IMR-90 (cell line): ENCODE data around the gene SOWAHD. TPM values are rescaled to one million over a fixed set of nuclear protein-coding genes. Genes with fewer than 3 reads are reported as not detected.

Source experiments
- ATAC-seq: fragments of 200-7000 bp; cut with Tn5 transposase; 2 replicates; pipeline ENCODE4 v1.9.1; 2020; ENCODE audit warnings: low read depth, mild to moderate bottlenecking, moderate library complexity
- BruUV-seq: library from RNA; stranded (reverse); fragments of 400-500 nt; replicated peaks from 2 replicates; lab custom pipeline; 2021; lab: Mats Ljungman, UMichigan
- CTCF ChIA-PET: fragments of 300-600 bp; formaldehyde crosslinking; extraction: SDS; loops from one replicate; lab custom pipeline; 2021; ENCODE audit warnings: antibody characterized with exemption; lab: Yijun Ruan, JAX
- POLR2A ChIA-PET: fragments of 300-600 bp; sonication (Branson Sonifier 250); formaldehyde crosslinking; loops from one replicate; lab custom pipeline; 2022; ENCODE audit warnings: antibody characterized with exemption; ENCODE audit not compliant: unreplicated experiment; lab: Charles Lee
- DNase-seq: peaks from one replicate; pipeline ENCODE4 v3.0.0; 2013
- H2AFZ ChIP-seq: replicated peaks from 2 replicates; pipeline ENCODE3; 2013; ENCODE audit warnings: low read length, mild to moderate bottlenecking; ENCODE audit not compliant: poor library complexity
- H2AK5ac ChIP-seq: 2 replicates; pipeline ENCODE4 v1.6.1; 2013; ENCODE audit warnings: low read depth, low read length, inconsistent platforms
- H2AK9ac ChIP-seq: replicated peaks from 2 replicates; pipeline ENCODE3; 2013; ENCODE audit warnings: mild to moderate bottlenecking, low read depth, low read length, moderate library complexity; ENCODE audit not compliant: poor library complexity
- H2BK120ac ChIP-seq: 2 replicates; pipeline ENCODE4 v1.6.1; 2013; ENCODE audit warnings: low read depth, low read length, inconsistent platforms
- H2BK15ac ChIP-seq: 3 replicates; pipeline ENCODE4 v1.6.1; 2013; ENCODE audit warnings: low read depth, low read length, inconsistent platforms
- H2BK20ac ChIP-seq: 2 replicates; pipeline ENCODE4 v1.6.1; 2013; ENCODE audit warnings: low read depth, mild to moderate bottlenecking, inconsistent platforms, low read length, moderate library complexity
- H2BK5ac ChIP-seq: 2 replicates; pipeline ENCODE4 v1.6.1; 2013; ENCODE audit warnings: mild to moderate bottlenecking, low read depth, low read length, inconsistent platforms; ENCODE audit not compliant: poor library complexity, severe bottlenecking
- H3K14ac ChIP-seq: replicated peaks from 2 replicates; pipeline ENCODE4 v1.6.1; 2013; ENCODE audit warnings: low read depth, low read length, inconsistent platforms
- H3K18ac ChIP-seq: 2 replicates; pipeline ENCODE4 v1.6.1; 2013; ENCODE audit warnings: low read depth, low read length, control low read depth
- H3K23ac ChIP-seq: 2 replicates; pipeline ENCODE4 v1.6.1; 2013; ENCODE audit warnings: low read depth, low read length, inconsistent platforms
- H3K27ac ChIP-seq: 2 replicates; pipeline ENCODE4 v1.5.1; 2013; ENCODE audit warnings: mild to moderate bottlenecking, control low read depth, low read length; ENCODE audit not compliant: insufficient read depth
- H3K27me3 ChIP-seq: 2 replicates; pipeline ENCODE4 v1.6.1; 2013; ENCODE audit warnings: low read length; ENCODE audit not compliant: control insufficient read depth, insufficient read depth
- H3K36me3 ChIP-seq: 2 replicates; pipeline ENCODE4 v1.6.1; 2013; ENCODE audit warnings: low read length, mixed read lengths; ENCODE audit not compliant: control insufficient read depth, insufficient read depth
- H3K4ac ChIP-seq: 2 replicates; pipeline ENCODE4 v1.6.1; 2013; ENCODE audit warnings: low read depth, low read length, inconsistent platforms
- H3K4me1 ChIP-seq: 2 replicates; pipeline ENCODE4 v1.6.1; 2013; ENCODE audit warnings: low read length, mixed read lengths; ENCODE audit not compliant: control insufficient read depth, insufficient read depth
- H3K4me2 ChIP-seq: 2 replicates; pipeline ENCODE4 v1.6.1; 2013; ENCODE audit warnings: low read depth, mild to moderate bottlenecking, control low read depth, low read length, moderate library complexity
- H3K4me3 ChIP-seq: 2 replicates; pipeline ENCODE4 v1.5.1; 2013; ENCODE audit warnings: low read depth, mild to moderate bottlenecking, control low read depth, low read length, moderate library complexity; ENCODE audit not compliant: insufficient read depth
- H3K56ac ChIP-seq: 2 replicates; pipeline ENCODE4 v1.6.1; 2013; ENCODE audit warnings: low read length, inconsistent platforms; ENCODE audit not compliant: insufficient read depth; ENCODE audit errors: extremely low read depth
- H3K79me1 ChIP-seq, 2 experiments: 2 replicates each; pipeline ENCODE4 v1.6.1; 2013; ENCODE audit warnings: low read length in 2 of 2, inconsistent platforms in 1 of 2, low read depth in 1 of 2
- H3K9ac ChIP-seq: 2 replicates; pipeline ENCODE4 v1.6.1; 2013; ENCODE audit warnings: low read depth, low read length, control low read depth
- H3K9me1 ChIP-seq: 2 replicates; pipeline ENCODE4 v1.6.1; 2013; ENCODE audit warnings: low read length, inconsistent platforms; ENCODE audit not compliant: insufficient read depth
- H3K9me3 ChIP-seq: 2 replicates; pipeline ENCODE4 v1.6.1; 2013; ENCODE audit warnings: low read length; ENCODE audit not compliant: control insufficient read depth, insufficient read depth
- H4K20me1 ChIP-seq: 2 replicates; pipeline ENCODE4 v1.6.1; 2013; ENCODE audit warnings: low read length, inconsistent platforms; ENCODE audit not compliant: insufficient read depth
- H4K5ac ChIP-seq: 2 replicates; pipeline ENCODE4 v1.6.1; 2013; ENCODE audit warnings: mild to moderate bottlenecking, low read depth, low read length, control low read depth
- H4K8ac ChIP-seq, 2 experiments: 2 replicates each; pipeline ENCODE4 v1.6.1; 2013; ENCODE audit warnings: low read depth in 2 of 2, low read length in 2 of 2, control low read depth in 1 of 2, inconsistent platforms in 1 of 2
- H4K91ac ChIP-seq: 2 replicates; pipeline ENCODE4 v1.6.1; 2013; ENCODE audit warnings: low read depth, low read length, inconsistent platforms; ENCODE audit not compliant: insufficient read depth
- BHLHE40 ChIP-seq: fragments of 150-350 bp; IDR thresholded peaks from 2 replicates; pipeline ENCODE4 v1.6.1; 2016; ENCODE audit warnings: mild to moderate bottlenecking, low read depth, low read length
- CEBPB ChIP-seq: IDR thresholded peaks from 2 replicates; pipeline ENCODE4 v1.6.1; 2012; ENCODE audit warnings: low read depth, low read length, improper control_type of control experiment
- CHD1 ChIP-seq: IDR thresholded peaks from 2 replicates; pipeline ENCODE4 v1.6.1; 2012; ENCODE audit warnings: low read depth, low read length, improper control_type of control experiment
- ELK1 ChIP-seq: fragments of 150-350 bp; IDR thresholded peaks from 2 replicates; pipeline ENCODE4 v1.6.1; 2016; ENCODE audit warnings: low read depth, mild to moderate bottlenecking, low read length, moderate library complexity, borderline replicate concordance
- FOS ChIP-seq: fragments of 150-350 bp; IDR thresholded peaks from 2 replicates; pipeline ENCODE4 v1.6.1; 2016; ENCODE audit warnings: low read depth, low read length
- MAFK ChIP-seq: IDR thresholded peaks from 2 replicates; pipeline ENCODE4 v1.6.1; 2012; ENCODE audit warnings: low read depth, low read length, improper control_type of control experiment
- MAZ ChIP-seq: IDR thresholded peaks from 2 replicates; pipeline ENCODE4 v1.6.1; 2012; ENCODE audit warnings: low read depth, mild to moderate bottlenecking, low read length, improper control_type of control experiment, moderate library complexity, borderline replicate concordance
- MXI1 ChIP-seq: IDR thresholded peaks from 2 replicates; pipeline ENCODE4 v1.6.1; 2012; ENCODE audit warnings: low read depth, mild to moderate bottlenecking, low read length, moderate library complexity, borderline replicate concordance
- NFE2L2 ChIP-seq: fragments of 150-350 bp; IDR thresholded peaks from 2 replicates; pipeline ENCODE4 v1.6.1; 2016; ENCODE audit warnings: low read depth, mild to moderate bottlenecking, low read length
- POLR2A ChIP-seq: IDR thresholded peaks from 2 replicates; pipeline ENCODE4 v1.6.1; 2012; ENCODE audit warnings: mild to moderate bottlenecking, low read depth, low read length
- RAD21 ChIP-seq: IDR thresholded peaks from 2 replicates; pipeline ENCODE4 v1.6.1; 2012; ENCODE audit warnings: low read length, improper control_type of control experiment
- RCOR1 ChIP-seq: IDR thresholded peaks from 2 replicates; pipeline ENCODE4 v1.6.1; 2012; ENCODE audit warnings: mild to moderate bottlenecking, low read length, improper control_type of control experiment; ENCODE audit not compliant: insufficient replicate concordance
- RFX5 ChIP-seq: IDR thresholded peaks from 2 replicates; pipeline ENCODE4 v1.8.0; 2012; ENCODE audit warnings: low read depth, mild to moderate bottlenecking, low read length, moderate library complexity
- SMC3 ChIP-seq: fragments of 150-350 bp; IDR thresholded peaks from 2 replicates; pipeline ENCODE4 v1.6.1; 2016; ENCODE audit warnings: low read depth, mild to moderate bottlenecking, antibody characterized with exemption, low read length, moderate library complexity
- USF2 ChIP-seq: fragments of 150-350 bp; IDR thresholded peaks from 2 replicates; pipeline ENCODE4 v1.6.1; 2017; ENCODE audit warnings: mild to moderate bottlenecking, antibody characterized with exemption, low read length, low read depth
- WGBS, 2 experiments: methylation state at CpG; one replicate each; pipeline versions ENCODE4 v1.1.5 to v1.1.7; 2013; ENCODE audit warnings: missing lambda C conversion rate in 2 of 2; ENCODE audit not compliant: insufficient read length in 1 of 2; ENCODE audit errors: extremely low coverage in 2 of 2; 5-methylcytosine and 5-hydroxymethylcytosine counted together
- dilution Hi-C: fragments of 300-500 bp; cut with HindIII; formaldehyde crosslinking; loops from one replicate; pipeline ENCODE4 v1.14.3; 2018; ENCODE audit warnings: low sequenced_read_pairs; ENCODE audit not compliant: unreplicated experiment
- in situ Hi-C: fragments of 300-500 bp; cut with MboI; formaldehyde crosslinking; loops from 3 replicates; pipeline ENCODE4 v1.14.3; 2019; ENCODE audit warnings: low sequenced_read_pairs, inconsistent platforms, mixed read lengths
- intact Hi-C: fragments of 100-400 bp; cut with micrococcal nuclease; formaldehyde crosslinking; loops from 2 replicates; pipeline ENCODE4 v1.10.0; 2022
- polyA plus RNA-seq, 3 experiments: library from polyadenylated mRNA; depleted of rRNA; stranded (reverse); fragments of >200 nt; gene quantifications; 2 replicates each; pipeline ENCODE4 v1.2.3, GENCODE V29; 2012; ENCODE audit warnings: low replicate concordance in 1 of 3
- total RNA-seq: library from RNA; depleted of rRNA; stranded (reverse); fragments of >200 nt; gene quantifications from 2 replicates; pipeline ENCODE4 v1.2.3, GENCODE V29; 2012
- TF ChIP-seq, protein P1 (sequence below): conservative IDR thresholded peaks from 2 replicates; pipeline ENCODE4 v1.5.1; 2012; ENCODE audit warnings: mild to moderate bottlenecking, low read depth, low read length, improper control_type of control experiment

The SOWAHD gene
- total and polyA plus RNA-seq, 2 of the 4 experiments (the other 2 are of a cell fraction): 0.17 to 0.18 TPM

DNA sequence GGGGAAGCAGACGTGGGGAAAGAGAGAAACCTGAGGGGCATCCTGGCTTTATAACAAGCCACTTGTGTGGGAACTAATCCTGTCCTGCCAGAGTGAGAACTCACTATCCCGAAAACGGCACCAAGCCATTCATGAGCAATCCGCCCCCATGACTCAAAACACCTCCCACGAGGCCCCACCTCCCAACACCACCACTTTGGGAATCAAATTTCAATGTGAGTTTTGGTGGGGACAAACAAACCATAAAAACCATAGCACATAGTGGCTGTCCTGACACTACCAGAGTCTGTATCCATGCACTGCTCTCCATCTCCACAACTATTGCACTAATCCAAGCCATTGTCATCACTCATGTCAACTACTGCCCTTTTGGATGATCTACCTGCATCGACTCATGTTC is 36.9 kb upstream of the SOWAHD start:
- H2AK9ac ChIP-seq: no peak overlapping the region
- POLR2A ChIA-PET: interaction anchor here (0.6 kb wide), 1 partner anchor 19 kb away, joined by 3 read pairs; no protein-coding TSS in a partner anchor
- no peaks in the 10 kb centered on the region for H3K4me1 ChIP-seq
- BruUV-seq: no TSS peak
- TF ChIP-seq BHLHE40: no peak
- TF ChIP-seq, protein P1, sequence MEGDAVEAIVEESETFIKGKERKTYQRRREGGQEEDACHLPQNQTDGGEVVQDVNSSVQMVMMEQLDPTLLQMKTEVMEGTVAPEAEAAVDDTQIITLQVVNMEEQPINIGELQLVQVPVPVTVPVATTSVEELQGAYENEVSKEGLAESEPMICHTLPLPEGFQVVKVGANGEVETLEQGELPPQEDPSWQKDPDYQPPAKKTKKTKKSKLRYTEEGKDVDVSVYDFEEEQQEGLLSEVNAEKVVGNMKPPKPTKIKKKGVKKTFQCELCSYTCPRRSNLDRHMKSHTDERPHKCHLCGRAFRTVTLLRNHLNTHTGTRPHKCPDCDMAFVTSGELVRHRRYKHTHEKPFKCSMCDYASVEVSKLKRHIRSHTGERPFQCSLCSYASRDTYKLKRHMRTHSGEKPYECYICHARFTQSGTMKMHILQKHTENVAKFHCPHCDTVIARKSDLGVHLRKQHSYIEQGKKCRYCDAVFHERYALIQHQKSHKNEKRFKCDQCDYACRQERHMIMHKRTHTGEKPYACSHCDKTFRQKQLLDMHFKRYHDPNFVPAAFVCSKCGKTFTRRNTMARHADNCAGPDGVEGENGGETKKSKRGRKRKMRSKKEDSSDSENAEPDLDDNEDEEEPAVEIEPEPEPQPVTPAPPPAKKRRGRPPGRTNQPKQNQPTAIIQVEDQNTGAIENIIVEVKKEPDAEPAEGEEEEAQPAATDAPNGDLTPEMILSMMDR: no peak
- no peak for TF ChIP-seq RAD21
- TF ChIP-seq SMC3: no peak
- no peak for TF ChIP-seq CHD1
- TF ChIP-seq MAZ: no peak
- TF ChIP-seq MXI1: no peak
- no peak for TF ChIP-seq RFX5
- no peak for TF ChIP-seq CEBPB
- no peak for TF ChIP-seq NFE2L2
- TF ChIP-seq FOS: no peak
- TF ChIP-seq ELK1: no peak
- no peak for TF ChIP-seq MAFK
- no peak for TF ChIP-seq USF2
- no peak for TF ChIP-seq POLR2A
- TF ChIP-seq RCOR1: no peak
- H3K27me3 ChIP-seq: no peaks in the 10 kb centered on the region
- H3K4me3 ChIP-seq: no peak overlapping the region
- no peak overlapping the region for H3K14ac ChIP-seq
- H2BK15ac ChIP-seq: no peak overlapping the region
- CTCF ChIA-PET: no interaction called here
- H3K79me1 ChIP-seq: no peaks in the 10 kb centered on the region
- H2AFZ ChIP-seq: no peak overlapping the region
- DNase-seq (no peak), ATAC-seq (no peak)
- H3K56ac ChIP-seq: no peak overlapping the region
- H3K23ac ChIP-seq: no peak overlapping the region
- H3K18ac ChIP-seq: no peak overlapping the region
- H3K4ac ChIP-seq: no peak overlapping the region
- intact Hi-C loops: no loop called here
- no peak overlapping the region for H2BK20ac ChIP-seq
- WGBS, 2 experiments: 36% methylated on average over 1 of the region's 6 CpGs; no CpG with 5 or more reads in 1 of the 2 experiments
- dilution Hi-C loops: no loop called here
- H3K9ac ChIP-seq: no peak overlapping the region
- no peak overlapping the region for H4K91ac ChIP-seq
- no peaks in the 10 kb centered on the region for H3K36me3 ChIP-seq
- H3K9me1 ChIP-seq: no peaks in the 10 kb centered on the region
- H3K4me2 ChIP-seq: no peak overlapping the region
- H2BK120ac ChIP-seq: no peak overlapping the region
- H3K9me3 ChIP-seq: no peaks in the 10 kb centered on the region
- H2BK5ac ChIP-seq: no peak overlapping the region
- no peak overlapping the region for H2AK5ac ChIP-seq
- no peak overlapping the region for H4K5ac ChIP-seq
- in situ Hi-C loops: no loop called here
- H4K20me1 ChIP-seq: no peaks in the 10 kb centered on the region
- no peak overlapping the region for H3K27ac ChIP-seq
- H4K8ac ChIP-seq: no peak overlapping the region
